Fibroblast of peridontal ligament (primary cell): ENCODE results near the gene ACTR3C.

ENCODE experiments used
- DNase-seq: peaks from one replicate; pipeline ENCODE4 v3.0.0-alpha.2; 2010; ENCODE audit errors: extremely low read depth

The ACTR3C gene

GRCh38 chr7:150322833-150323681 is at the start of gene ACTR3C, which contains the start of gene LRRC61:
Gene ACTR3C, minus strand, starts transcription at chr7:150323545. Its CDS starts 28,249 bp downstream, at chr7:150295296.
Gene LRRC61, plus strand, starts transcription at chr7:150323355. Its CDS starts 13,507 bp downstream, at chr7:150336862.
- no peak for DNase-seq

DNA sequence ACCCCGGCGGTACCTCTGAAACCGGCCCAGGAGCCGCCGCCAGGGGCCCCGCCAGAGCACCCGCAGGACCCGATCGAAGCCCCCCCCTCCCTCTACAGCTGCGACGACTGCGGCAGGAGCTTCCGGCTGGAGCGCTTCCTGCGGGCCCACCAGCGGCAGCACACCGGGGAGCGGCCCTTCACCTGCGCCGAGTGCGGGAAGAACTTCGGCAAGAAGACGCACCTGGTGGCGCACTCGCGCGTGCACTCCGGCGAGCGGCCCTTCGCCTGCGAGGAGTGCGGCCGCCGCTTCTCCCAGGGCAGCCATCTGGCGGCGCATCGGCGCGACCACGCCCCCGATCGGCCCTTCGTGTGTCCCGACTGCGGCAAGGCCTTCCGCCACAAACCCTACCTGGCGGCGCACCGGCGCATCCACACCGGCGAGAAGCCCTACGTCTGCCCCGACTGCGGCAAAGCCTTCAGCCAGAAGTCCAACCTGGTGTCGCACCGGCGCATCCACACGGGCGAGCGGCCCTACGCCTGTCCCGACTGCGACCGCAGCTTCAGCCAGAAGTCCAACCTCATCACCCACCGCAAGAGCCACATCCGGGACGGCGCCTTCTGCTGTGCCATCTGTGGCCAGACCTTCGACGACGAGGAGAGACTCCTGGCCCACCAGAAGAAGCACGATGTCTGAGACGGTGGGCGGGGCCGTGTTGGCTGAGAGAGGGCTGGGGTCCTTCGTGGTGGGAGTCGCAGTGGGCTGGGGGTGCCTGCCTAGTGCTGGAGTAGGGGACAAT is 49.1 kb upstream of the ACTR3C start:
- no peak for DNase-seq

- no peak for DNase-seq
Observed at GRCh38 chr7:150371996-150372270, 48.6 kb upstream of the ACTR3C start.

- no peak for DNase-seq
Observed at GRCh38 chr7:150371131-150371995, 48.0 kb upstream of the ACTR3C start.

- DNase-seq = peak; percentile 64
Observed at GRCh38 chr7:150370612-150371071, 47.3 kb upstream of the ACTR3C start.

- no peak for DNase-seq
Observed at GRCh38 chr7:150369748-150370501, 46.6 kb upstream of the ACTR3C start.

- peak; percentile 54 for DNase-seq
Observed at GRCh38 chr7:150368884-150369747, 45.8 kb upstream of the ACTR3C start.

DNA sequence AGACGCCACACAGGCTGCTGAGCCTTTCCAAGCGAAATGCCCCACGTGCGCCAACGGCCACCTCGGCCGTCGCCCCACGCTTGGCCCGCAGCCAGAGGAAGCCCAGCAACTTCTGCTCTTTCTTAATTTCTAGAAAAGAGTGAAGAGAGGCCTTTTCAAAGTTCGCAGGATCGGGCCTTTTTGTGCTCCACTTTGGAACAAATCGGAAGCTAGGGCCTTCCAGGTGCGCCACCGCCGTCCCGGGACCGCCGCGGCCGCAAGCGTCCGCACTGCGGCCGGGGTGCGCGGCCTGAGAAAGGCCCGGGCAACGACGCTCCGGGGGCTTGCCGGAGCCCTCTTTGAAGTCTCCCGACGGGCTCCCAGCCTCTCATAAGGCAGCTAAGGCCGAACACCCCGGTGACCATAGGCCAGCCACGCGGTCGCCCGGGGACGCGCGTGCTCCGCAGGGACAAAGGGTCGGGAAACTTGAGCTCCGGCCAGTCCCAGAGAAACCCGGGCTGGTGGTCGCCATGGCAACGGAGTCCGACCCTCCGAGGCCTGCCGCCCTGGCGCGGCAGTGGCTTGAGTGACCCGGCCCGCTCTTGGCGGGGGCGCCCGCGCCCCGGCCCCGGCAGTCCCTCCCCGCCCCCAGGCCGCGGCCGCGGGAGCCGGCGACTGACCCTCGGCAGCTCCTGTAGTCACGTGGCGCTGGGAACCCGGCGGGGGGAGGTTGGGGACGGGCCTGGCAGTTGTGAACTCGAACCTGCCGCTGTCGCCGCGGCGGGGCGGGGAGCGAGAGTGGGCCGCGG is 44.9 kb upstream of the ACTR3C start, which contains the start of gene REPIN1:
TSS of gene REPIN1 (plus strand) at position 727 of the 788 bp plus-strand sequence. CDS start 890 bp downstream, outside the sequence.
- DNase-seq = peak; percentile 73

- DNase-seq = no peak
Observed at GRCh38 chr7:150367677-150368095, 44.3 kb upstream of the ACTR3C start.

DNA sequence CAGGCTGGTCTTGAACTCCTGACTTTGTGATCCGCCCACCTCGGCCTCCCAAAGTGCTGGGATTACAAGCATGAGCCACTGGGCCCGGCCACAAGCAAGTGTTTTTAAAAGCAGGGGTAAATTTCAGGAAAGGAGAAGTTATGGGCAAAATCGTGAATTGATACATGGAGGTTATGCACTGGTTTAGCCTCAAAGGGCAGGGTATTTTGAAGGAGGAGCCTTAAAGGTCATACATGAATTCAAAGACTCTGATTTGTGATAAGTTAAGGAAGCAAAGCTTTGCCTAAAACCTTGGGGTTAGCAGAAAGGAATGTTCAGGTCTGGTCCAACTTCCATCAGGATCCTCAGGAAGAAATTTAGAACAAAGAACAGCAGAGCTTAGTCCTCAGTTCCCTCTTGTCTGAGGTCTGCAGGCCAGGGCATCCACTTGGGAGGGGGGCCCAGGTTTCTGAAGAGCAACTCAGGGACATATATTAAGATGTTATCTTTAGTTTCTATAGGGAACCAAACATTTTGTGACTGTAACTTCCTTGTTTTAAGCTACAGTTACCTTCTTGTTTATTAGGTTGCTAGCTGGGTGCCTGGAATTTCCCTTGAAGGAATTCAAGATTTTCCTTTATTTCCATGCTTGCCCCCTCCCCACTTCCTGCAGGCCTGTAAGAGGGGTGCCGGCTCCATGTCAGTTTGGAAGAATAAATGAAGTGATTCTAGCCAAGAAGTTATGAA is 42.5 kb upstream of the ACTR3C start:
- DNase-seq = no peak

DNA sequence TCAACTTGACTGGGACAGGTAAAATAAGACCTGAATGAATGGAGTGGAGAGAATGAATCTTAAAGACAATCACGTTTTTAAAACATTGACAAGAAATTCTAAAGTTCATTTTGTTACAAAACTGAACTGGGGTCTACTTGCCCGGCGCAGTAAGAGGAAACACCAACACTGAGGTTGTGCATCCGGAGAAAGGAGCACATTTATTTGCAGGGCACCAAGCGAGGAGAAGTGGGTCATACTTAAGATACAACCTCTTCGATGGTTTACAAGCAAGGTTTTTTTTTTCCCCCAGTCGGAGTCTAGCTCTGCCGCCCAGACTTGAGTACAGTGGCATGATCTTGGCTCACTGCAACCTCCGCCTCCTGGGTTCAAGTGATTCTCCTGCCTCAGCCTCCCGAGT is 41.8 kb upstream of the ACTR3C start:
- DNase-seq = no peak

DNA sequence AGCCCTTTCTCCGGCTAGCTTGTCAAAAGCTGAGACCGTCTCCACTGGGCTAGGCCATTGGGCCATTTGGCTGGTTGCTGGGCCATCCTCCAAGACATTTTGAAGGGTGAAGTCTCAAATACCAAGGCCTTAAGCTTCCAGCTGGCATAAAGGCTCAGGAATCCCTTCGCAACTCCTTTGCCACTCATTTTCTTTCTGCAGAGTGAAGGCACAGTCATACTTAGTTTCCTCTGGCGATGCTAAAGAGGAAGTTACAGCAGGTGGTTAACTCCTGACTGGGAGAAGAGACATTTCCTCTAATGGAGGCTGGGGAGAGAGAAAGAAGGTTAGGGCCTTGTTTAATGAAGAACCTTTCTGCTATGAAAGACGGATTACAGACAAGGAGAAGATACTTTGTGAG is 40.5 kb upstream of the ACTR3C start:
- DNase-seq = no peak

DNA sequence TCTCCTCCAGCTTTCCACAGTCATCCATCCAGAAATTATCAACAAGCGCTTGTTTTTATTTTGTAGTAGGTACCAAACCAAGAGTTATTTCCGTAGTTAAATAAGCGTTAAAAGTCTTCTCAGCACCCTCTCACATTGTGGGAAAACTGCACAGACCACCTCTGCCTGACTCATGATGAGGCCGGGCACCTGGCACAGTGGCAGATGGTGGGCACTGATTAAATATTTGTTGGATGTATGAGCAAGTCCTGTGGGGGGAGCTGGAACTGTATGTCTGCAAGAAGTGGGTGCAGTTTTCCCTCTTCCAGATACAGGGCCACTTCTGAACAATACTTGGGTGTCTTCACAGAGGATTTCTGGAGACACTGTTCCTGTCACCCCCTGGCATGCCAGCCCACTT is 40.0 kb upstream of the ACTR3C start:
- no peak for DNase-seq

DNA sequence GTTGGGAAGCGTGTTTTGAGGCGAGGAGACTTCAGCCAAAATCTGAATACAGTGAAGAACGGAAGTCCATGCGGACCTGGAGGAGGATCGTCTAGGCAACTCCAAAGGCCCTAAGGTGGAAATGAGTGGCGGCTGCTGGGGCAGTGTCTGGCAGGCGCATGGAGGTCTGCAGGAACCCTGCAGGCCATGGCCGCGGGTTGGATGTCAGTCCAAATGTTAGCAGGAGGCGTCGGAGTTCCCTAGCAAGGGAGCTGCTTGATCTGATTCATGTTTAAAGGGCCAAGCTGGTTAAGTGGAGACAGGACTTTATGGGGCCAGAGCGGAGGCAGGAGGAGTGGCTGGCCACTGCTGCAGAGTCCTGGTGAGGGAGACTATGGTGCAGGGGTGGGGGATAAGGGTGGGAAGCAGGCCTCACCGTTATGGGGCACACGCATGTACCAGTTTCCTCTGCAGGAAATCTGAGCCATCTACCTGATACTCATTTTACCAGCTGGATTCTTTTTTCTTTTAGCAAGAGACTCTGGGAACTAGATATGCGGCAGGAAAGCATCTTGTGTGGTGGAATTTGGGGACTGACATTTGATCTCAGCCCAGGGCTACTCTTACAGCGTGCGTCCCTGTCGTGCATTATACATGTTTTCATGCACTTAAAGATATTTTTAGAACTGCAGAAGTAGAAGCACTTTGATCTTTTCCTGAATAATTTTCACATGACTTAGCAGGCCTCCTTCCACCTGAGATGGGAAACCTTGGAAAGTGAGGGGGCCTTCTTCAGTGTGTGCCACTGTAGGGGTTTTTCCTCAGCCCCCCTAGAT is 38.7 kb upstream of the ACTR3C start:
- no peak for DNase-seq

DNA sequence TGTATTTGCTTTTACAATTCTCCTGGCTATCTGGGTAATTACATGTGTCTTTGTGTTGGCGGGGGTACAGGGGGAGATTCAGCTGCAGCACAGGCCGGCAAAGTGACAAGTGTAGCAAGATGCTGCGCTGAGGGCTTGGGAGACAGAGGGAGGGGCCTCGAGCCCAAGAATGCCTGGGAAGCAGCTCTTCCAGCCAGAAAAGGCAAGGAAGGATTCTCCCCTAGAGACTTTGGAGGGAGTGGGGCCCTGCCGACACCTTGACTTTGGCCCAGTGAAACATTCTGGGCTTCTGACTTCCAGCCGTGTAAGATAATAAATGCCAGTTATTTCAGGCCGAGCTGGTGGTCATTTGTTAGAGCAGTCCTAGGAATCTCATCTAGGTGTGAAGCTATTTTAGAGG is 38.1 kb upstream of the ACTR3C start:
- no peak for DNase-seq

DNA sequence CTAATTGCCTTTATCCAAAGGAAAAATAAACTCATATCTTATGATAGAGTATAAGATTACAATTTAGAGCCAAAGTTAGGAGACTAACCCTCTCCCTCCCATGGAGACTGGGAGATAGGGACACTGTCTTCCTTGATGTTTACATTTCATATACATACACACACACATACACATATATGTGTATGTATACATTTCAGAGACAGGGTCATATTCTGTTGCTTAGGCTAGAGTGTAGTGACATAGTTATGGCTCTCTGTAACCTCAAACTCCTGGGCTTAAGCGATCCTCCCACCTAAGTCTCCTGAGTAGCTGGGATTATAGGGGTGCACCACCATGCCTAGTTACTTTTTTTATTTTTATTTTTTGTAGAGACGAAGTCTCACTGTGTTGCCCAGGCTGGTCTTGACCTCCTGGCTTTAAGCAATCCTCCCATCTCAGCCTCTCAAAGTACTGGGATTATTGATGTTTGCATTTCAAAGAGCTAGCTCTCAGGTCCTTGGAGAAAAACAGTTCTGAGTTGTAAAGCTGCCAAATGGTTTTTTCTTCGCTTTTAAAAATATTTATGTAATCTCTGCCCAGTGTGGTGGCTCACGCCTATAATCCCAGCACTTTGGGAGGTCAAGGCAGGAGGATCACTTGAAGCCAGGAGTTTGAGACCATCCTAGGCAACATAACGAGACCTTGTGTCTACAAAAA is 37.2 kb upstream of the ACTR3C start:
- DNase-seq = no peak
